GM23248 (cell line): ENCODE results near the gene CLEC2D.

Experiments used
- EZH2 ChIP-seq: fragments of 200-600 bp; sonication (generic); IDR thresholded peaks from 2 replicates; pipeline ENCODE4 v1.6.1; 2018; ENCODE audit warnings: antibody characterized with exemption, mild to moderate bottlenecking; ENCODE audit not compliant: insufficient read depth, poor library complexity, severe bottlenecking
- EZH2phosphoT487 ChIP-seq: fragments of 200-600 bp; sonication (generic); IDR thresholded peaks from 2 replicates; pipeline ENCODE4 v1.6.1; 2018; ENCODE audit warnings: antibody characterized with exemption, moderate library complexity, mild to moderate bottlenecking, low read depth; ENCODE audit not compliant: insufficient read depth

- TF ChIP-seq EZH2 (no peak), EZH2phosphoT487 (no peak)
Measured at GRCh38 chr12:9741726-9742125, 72.2 kb downstream of the CLEC2D start.
